Endothelial cell of hepatic sinusoid (primary cell): Measurements from ENCODE around the gene ITGA8.
"Not testable (repeated sequence)": the region's sequence is repeated elsewhere in the genome, so short reads cannot be mapped to it uniquely, and the experiment has no call there.

Experiments used
- in situ Hi-C: cut with HindIII; loops from 2 replicates; pipeline ENCODE4 v1.10.0; 2017; ENCODE audit warnings: low sequenced_read_pairs

Gene ITGA8

GRCh38 chr10:15719899-15720634 lies at the start of gene ITGA8:
Gene ITGA8 (minus strand): TSS chr10:15719922. CDS start chr10:15719771, 151 bp downstream.
- in situ Hi-C loops = loop anchor here (25.0 kb wide), 1 partner anchor 283 kb away; no protein-coding TSS in a partner anchor

- in situ Hi-C loops = no loop called here
These were observed 45.3 kb upstream of the ITGA8 start for GRCh38 chr10:15764892-15765454.

- in situ Hi-C loops = no loop called here
These were observed 43.3 kb upstream of the ITGA8 start for GRCh38 chr10:15763006-15763405.

- in situ Hi-C loops = not testable (repeated sequence)
These were observed 42.5 kb upstream of the ITGA8 start for GRCh38 chr10:15762239-15762638.

GRCh38 chr10:15761224-15761623 lies 41.5 kb upstream of the ITGA8 start:
- in situ Hi-C loops = not testable (repeated sequence)

GRCh38 chr10:15760681-15761080 lies 41.0 kb upstream of the ITGA8 start:
- in situ Hi-C loops = no loop called here

GRCh38 chr10:15759265-15759664 lies 39.5 kb upstream of the ITGA8 start:
- in situ Hi-C loops = no loop called here

GRCh38 chr10:15758618-15759017 lies 38.9 kb upstream of the ITGA8 start:
- in situ Hi-C loops = no loop called here

- in situ Hi-C loops = no loop called here
These were observed 35.2 kb upstream of the ITGA8 start for GRCh38 chr10:15754937-15755336.

GRCh38 chr10:15751046-15751445 lies 31.3 kb upstream of the ITGA8 start:
- in situ Hi-C loops = no loop called here

GRCh38 chr10:15748126-15748525 lies 28.4 kb upstream of the ITGA8 start:
- in situ Hi-C loops = no loop called here

- in situ Hi-C loops = no loop called here
These were observed 27.9 kb upstream of the ITGA8 start for GRCh38 chr10:15747632-15748031.

- in situ Hi-C loops = no loop called here
These were observed 26.0 kb upstream of the ITGA8 start for GRCh38 chr10:15745751-15746150.

GRCh38 chr10:15744217-15744865 lies 24.6 kb upstream of the ITGA8 start:
- in situ Hi-C loops = no loop called here

GRCh38 chr10:15743443-15743842 lies 23.7 kb upstream of the ITGA8 start:
- in situ Hi-C loops = no loop called here

- in situ Hi-C loops = no loop called here
These were observed 23.1 kb upstream of the ITGA8 start for GRCh38 chr10:15742836-15743235.

- in situ Hi-C loops = no loop called here
These were observed 22.4 kb upstream of the ITGA8 start for GRCh38 chr10:15742102-15742501.

- in situ Hi-C loops = no loop called here
These were observed 21.9 kb upstream of the ITGA8 start for GRCh38 chr10:15741581-15741980.

GRCh38 chr10:15740261-15740660 lies 20.5 kb upstream of the ITGA8 start:
- in situ Hi-C loops = no loop called here

GRCh38 chr10:15739254-15739970 lies 19.7 kb upstream of the ITGA8 start:
- in situ Hi-C loops = no loop called here

GRCh38 chr10:15738270-15738925 lies 18.7 kb upstream of the ITGA8 start:
- in situ Hi-C loops = no loop called here
